Lower leg skin (tissue), 3 donors: ENCODE measurements around the gene NBAS.

Experiments used
- POLR2A ChIP-seq, 2 donors: fragments of 450-650 bp; IDR thresholded peaks; one replicate each; pipeline ENCODE4 v1.6.1; 2016 to 2017; ENCODE audit warnings: antibody characterized with exemption in 2 of 2, mild to moderate bottlenecking in 1 of 2, moderate library complexity in 1 of 2
- TF ChIP-seq, protein P1 (sequence below), 3 donors: fragments of 450-650 bp; IDR thresholded peaks; one replicate each; pipeline ENCODE4 v1.5.1; 2016; ENCODE audit warnings: antibody characterized with exemption in 3 of 3, mild to moderate bottlenecking in 3 of 3, moderate library complexity in 2 of 3

DNA sequence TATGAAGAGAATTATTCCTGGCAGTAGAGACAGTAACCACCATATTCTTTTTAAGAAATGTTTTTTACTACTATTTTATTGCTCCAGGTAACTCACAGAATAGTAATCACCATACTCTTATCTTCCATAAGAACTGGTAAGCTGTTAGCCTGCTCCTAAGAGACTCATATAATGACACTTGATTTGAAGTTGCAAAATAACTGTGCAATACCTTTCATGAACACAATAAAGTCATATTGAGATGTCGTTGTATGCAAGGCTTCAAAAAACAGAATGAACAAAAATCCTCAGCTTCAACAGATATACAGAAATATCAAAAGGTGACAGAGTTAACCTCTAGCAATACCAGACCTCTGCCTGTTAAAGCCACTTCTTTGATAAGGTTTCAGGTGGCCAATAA lies 360.1 kb downstream of the NBAS start:
- TF ChIP-seq POLR2A (IDR thresholded peaks at IDR 0.05): no peak
- TF ChIP-seq, protein P1, sequence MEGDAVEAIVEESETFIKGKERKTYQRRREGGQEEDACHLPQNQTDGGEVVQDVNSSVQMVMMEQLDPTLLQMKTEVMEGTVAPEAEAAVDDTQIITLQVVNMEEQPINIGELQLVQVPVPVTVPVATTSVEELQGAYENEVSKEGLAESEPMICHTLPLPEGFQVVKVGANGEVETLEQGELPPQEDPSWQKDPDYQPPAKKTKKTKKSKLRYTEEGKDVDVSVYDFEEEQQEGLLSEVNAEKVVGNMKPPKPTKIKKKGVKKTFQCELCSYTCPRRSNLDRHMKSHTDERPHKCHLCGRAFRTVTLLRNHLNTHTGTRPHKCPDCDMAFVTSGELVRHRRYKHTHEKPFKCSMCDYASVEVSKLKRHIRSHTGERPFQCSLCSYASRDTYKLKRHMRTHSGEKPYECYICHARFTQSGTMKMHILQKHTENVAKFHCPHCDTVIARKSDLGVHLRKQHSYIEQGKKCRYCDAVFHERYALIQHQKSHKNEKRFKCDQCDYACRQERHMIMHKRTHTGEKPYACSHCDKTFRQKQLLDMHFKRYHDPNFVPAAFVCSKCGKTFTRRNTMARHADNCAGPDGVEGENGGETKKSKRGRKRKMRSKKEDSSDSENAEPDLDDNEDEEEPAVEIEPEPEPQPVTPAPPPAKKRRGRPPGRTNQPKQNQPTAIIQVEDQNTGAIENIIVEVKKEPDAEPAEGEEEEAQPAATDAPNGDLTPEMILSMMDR (IDR thresholded peaks at IDR 0.05): no peak
